ENCODE data around the gene KCTD15.

DNA sequence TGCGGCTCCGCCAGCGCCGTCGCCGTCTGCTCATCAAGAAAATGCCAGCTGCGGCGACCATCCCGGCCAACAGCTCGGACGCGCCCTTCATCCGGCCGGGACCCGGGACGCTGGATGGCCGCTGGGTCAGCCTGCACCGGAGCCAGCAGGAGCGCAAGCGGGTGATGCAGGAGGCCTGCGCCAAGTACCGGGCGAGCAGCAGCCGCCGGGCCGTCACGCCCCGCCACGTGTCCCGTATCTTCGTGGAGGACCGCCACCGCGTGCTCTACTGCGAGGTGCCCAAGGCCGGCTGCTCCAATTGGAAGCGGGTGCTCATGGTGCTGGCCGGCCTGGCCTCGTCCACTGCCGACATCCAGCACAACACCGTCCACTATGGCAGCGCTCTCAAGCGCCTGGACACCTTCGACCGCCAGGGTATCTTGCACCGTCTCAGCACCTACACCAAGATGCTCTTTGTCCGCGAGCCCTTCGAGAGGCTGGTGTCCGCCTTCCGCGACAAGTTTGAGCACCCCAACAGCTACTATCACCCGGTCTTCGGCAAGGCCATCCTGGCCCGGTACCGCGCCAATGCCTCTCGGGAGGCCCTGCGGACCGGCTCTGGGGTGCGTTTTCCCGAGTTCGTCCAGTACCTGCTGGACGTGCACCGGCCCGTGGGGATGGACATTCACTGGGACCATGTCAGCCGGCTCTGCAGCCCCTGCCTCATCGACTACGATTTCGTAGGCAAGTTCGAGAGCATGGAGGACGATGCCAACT is 24.4 kb upstream of the KCTD15 start:
- TF ChIP-seq GATA3 (IDR thresholded peaks at IDR 0.05; ENCODE audit: low read depth, low read length) = no peak
- TF ChIP-seq GATA2 (IDR thresholded peaks at IDR 0.05; ENCODE audit: low read depth, low read length) = no peak
